Endothelial cell of umbilical vein (primary cell): Measurements from ENCODE around the gene TTC3. TPM values are rescaled to one million over a fixed set of nuclear protein-coding genes. Genes with fewer than 3 reads are reported as not detected.

ENCODE experiments used
- BruUV-seq: library from RNA; stranded (reverse); fragments of 400-500 nt; replicated peaks from 2 replicates; lab custom pipeline; 2021; lab: Mats Ljungman, UMichigan
- CTCF ChIA-PET: fragments of 300-600, 350-600 bp; sonication (Branson Sonifier 250); formaldehyde crosslinking; loops from one replicate; lab custom pipeline; 2021; ENCODE audit warnings: antibody characterized with exemption, inconsistent platforms; lab: Charles Lee
- POLR2A ChIA-PET: fragments of 300-600, 350-600 bp; sonication (Branson Sonifier 250); formaldehyde crosslinking; loops from one replicate; lab custom pipeline; 2021; ENCODE audit warnings: antibody characterized with exemption, inconsistent platforms; lab: Charles Lee
- DNase-seq: peaks from one replicate; pipeline ENCODE4 v3.0.0-alpha.2; 2011; ENCODE audit warnings: low read depth, low spot score
- FAIRE-seq: peaks from 2 replicates; lab custom pipeline; 2011; peaks lifted over from hg19 to GRCh38; lab: Jason Lieb, UNC
- H2AFZ ChIP-seq: 2 replicates; pipeline ENCODE4 v1.6.0; 2012; ENCODE audit warnings: low read depth, low read length, control low read depth, inconsistent platforms
- H3K27ac ChIP-seq: 2 replicates; pipeline ENCODE4 v1.5.1; 2011; ENCODE audit warnings: low read depth, mild to moderate bottlenecking, control low read depth, low read length, moderate library complexity; ENCODE audit not compliant: insufficient read depth
- H3K27me3 ChIP-seq, 2 experiments: 2 replicates each; pipeline versions ENCODE4 v1.6.0 to v1.6.1; 2011; ENCODE audit warnings: low read length in 2 of 2, mixed read lengths in 1 of 2; ENCODE audit not compliant: control insufficient read depth in 2 of 2, insufficient read depth in 2 of 2
- H3K36me3 ChIP-seq, 2 experiments: 2 replicates in 1 of 2; 3 replicates in 1 of 2; pipeline ENCODE4 v1.5.1; 2011; ENCODE audit warnings: low read length in 2 of 2, mild to moderate bottlenecking in 1 of 2, moderate library complexity in 1 of 2; ENCODE audit not compliant: control insufficient read depth in 2 of 2, insufficient read depth in 2 of 2; ENCODE audit errors: extremely low read depth in 1 of 2
- H3K4me1 ChIP-seq: 3 replicates; pipeline ENCODE4 v1.5.1; 2011; ENCODE audit warnings: mild to moderate bottlenecking, low read length; ENCODE audit not compliant: control insufficient read depth, insufficient read depth; ENCODE audit errors: extremely low read depth
- H3K4me2 ChIP-seq: 2 replicates; pipeline ENCODE4 v1.6.1; 2011; ENCODE audit warnings: low read length, control low read depth, mixed read lengths; ENCODE audit not compliant: insufficient read depth
- H3K4me3 ChIP-seq, 3 experiments: fragments of 200-600 bp in 1 of 3; sonication (generic), shearing (Covaris generic) in 1 of 3; replicated peaks in 1 of 3; 2 replicates each; pipeline ENCODE4 v1.5.1; 2011 to 2016; ENCODE audit warnings: control low read depth in 3 of 3, low read length in 3 of 3, mild to moderate bottlenecking in 2 of 3, inconsistent platforms in 1 of 3, low read depth in 1 of 3, moderate library complexity in 1 of 3; ENCODE audit not compliant: insufficient read depth in 1 of 3
- H3K79me2 ChIP-seq: 2 replicates; pipeline ENCODE4 v1.6.0; 2012; ENCODE audit warnings: low read length, inconsistent platforms; ENCODE audit not compliant: control insufficient read depth, insufficient read depth
- H3K9ac ChIP-seq: replicated peaks from 2 replicates; pipeline ENCODE3; 2011; ENCODE audit warnings: low read length, control low read depth; ENCODE audit not compliant: insufficient read depth; ENCODE audit errors: extremely low read depth
- H3K9me1 ChIP-seq: replicated peaks from 3 replicates; pipeline ENCODE4 v1.6.0; 2011; ENCODE audit warnings: mild to moderate bottlenecking, low read length; ENCODE audit not compliant: control insufficient read depth, insufficient read depth; ENCODE audit errors: extremely low read depth
- H3K9me3 ChIP-seq: replicated peaks from 2 replicates; pipeline ENCODE4 v1.5.1; 2012; ENCODE audit warnings: low read length, inconsistent platforms; ENCODE audit not compliant: control insufficient read depth, insufficient read depth
- H4K20me1 ChIP-seq: replicated peaks from 2 replicates; pipeline ENCODE3; 2011; ENCODE audit warnings: mild to moderate bottlenecking, low read length; ENCODE audit not compliant: control insufficient read depth, insufficient read depth; ENCODE audit errors: extremely low read depth
- EZH2 ChIP-seq: IDR thresholded peaks from 2 replicates; pipeline ENCODE4 v1.6.1; 2012; ENCODE audit warnings: borderline replicate concordance, low read depth, mild to moderate bottlenecking, moderate library complexity, low read length, inconsistent platforms; ENCODE audit not compliant: severe bottlenecking
- FOS ChIP-seq: IDR thresholded peaks from 2 replicates; pipeline ENCODE4 v1.6.1; 2011; ENCODE audit warnings: mild to moderate bottlenecking, low read length, moderate library complexity, borderline replicate concordance; ENCODE audit not compliant: insufficient read depth
- GATA2 ChIP-seq: IDR thresholded peaks from 2 replicates; pipeline ENCODE4 v1.7.0; 2011; ENCODE audit warnings: low read depth, mild to moderate bottlenecking, moderate library complexity, mixed read lengths, low read length; ENCODE audit not compliant: insufficient read length, insufficient read depth
- JUN ChIP-seq: IDR thresholded peaks from 2 replicates; pipeline ENCODE4 v1.6.1; 2011; ENCODE audit warnings: borderline replicate concordance, low read depth; ENCODE audit not compliant: insufficient read length, insufficient read depth
- MYC ChIP-seq: IDR thresholded peaks from one replicate; pipeline ENCODE4 v1.6.1; 2011; ENCODE audit warnings: mild to moderate bottlenecking, low read depth, low read length
- POLR2A ChIP-seq: IDR thresholded peaks from 2 replicates; pipeline ENCODE4 v1.6.1; 2012; ENCODE audit warnings: low read depth, mild to moderate bottlenecking, control low read depth, low read length
- POLR2AphosphoS5 ChIP-seq: IDR thresholded peaks from 2 replicates; pipeline ENCODE4 v1.6.1; 2012; ENCODE audit warnings: low read depth, mild to moderate bottlenecking, control low read depth, low read length, moderate library complexity; ENCODE audit not compliant: insufficient read depth
- dilution Hi-C: fragments of 300-500 bp; cut with MboI; formaldehyde crosslinking; loops from one replicate; pipeline ENCODE4 v1.15.0; 2019; ENCODE audit warnings: low sequenced_read_pairs; ENCODE audit not compliant: extremely low pct_ligation_motif_present
- intact Hi-C: fragments of 100-400 bp; cut with micrococcal nuclease; formaldehyde crosslinking; loops from one replicate; pipeline ENCODE4 v1.10.0; 2022
- polyA plus RNA-seq, 4 experiments: library from polyadenylated mRNA; depleted of rRNA in 3 of 4; stranded (reverse) in 3 of 4; unstranded in 1 of 4; fragments of >200 nt; gene quantifications; 2 replicates each; pipeline versions ENCODE4 v1.2.1 to v1.2.3, GENCODE V29; 2011 to 2012; ENCODE audit warnings: missing spikeins in 1 of 4
- total RNA-seq: library from RNA; stranded (reverse); gene quantifications from 2 replicates; pipeline ENCODE4 v1.2.3, GENCODE V29; 2021
- TF ChIP-seq, protein P1 (sequence below): IDR thresholded peaks from 2 replicates; pipeline ENCODE4 v1.6.1; 2011; ENCODE audit not compliant: insufficient read depth, insufficient read length
- TF ChIP-seq, protein P2 (sequence below), 2 donors: IDR thresholded peaks; 1 replicate in 1 of 2; 2 replicates in 1 of 2; pipeline ENCODE4 v1.5.1; 2011; ENCODE audit warnings: low read length in 2 of 2, mild to moderate bottlenecking in 2 of 2, moderate library complexity in 2 of 2, control low read depth in 1 of 2, inconsistent platforms in 1 of 2, low read depth in 1 of 2; ENCODE audit not compliant: insufficient read depth in 1 of 2; ENCODE audit errors: extremely low read depth in 1 of 2

Gene TTC3
- total and polyA plus RNA-seq, 2 donors (not counting 3 experiments of a cell fraction or from before 2014, with no cell fraction given), result 26.2 to 113 TPM

DNA sequence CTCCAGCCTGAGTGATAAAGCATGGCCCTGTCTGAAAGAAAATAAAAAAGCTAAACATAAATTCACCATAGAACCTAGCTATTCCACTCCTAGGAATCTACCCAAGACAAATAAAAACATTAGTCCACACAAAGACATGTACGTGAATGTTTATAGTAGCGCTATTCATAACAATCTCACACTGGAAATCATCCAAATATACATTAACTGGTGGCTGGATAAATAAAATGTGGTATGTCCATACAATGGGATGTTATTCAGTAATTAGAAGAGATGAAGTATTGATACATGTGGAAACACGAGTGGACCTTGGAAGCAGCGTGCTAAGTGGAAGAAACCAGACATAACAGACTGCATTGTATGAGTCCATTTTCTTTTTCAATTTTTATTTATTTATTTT lies 36.9 kb upstream of the TTC3 start:
- peaks cover 6% of the 10 kb centered on the region in 2 experiments for H3K27me3 ChIP-seq
- no peaks in the 10 kb centered on the region for H3K4me1 ChIP-seq
- TF ChIP-seq POLR2AphosphoS5 (no peak), MYC (no peak)
- H3K9me3 ChIP-seq, result no peaks in the 10 kb centered on the region
- intact Hi-C loops (no loop called here), dilution Hi-C loops (no loop called here)
- H3K36me3 ChIP-seq, result no peaks in the 10 kb centered on the region
- ChIA-PET CTCF (no interaction called here), POLR2A (no interaction called here)
- no peaks in the 10 kb centered on the region for H3K9me1 ChIP-seq
- no peak for DNase-seq
- BruUV-seq, result no TSS peak
- no peak overlapping the region for H3K27ac ChIP-seq
- no peak for FAIRE-seq
- H4K20me1 ChIP-seq, result no peaks in the 10 kb centered on the region
- H2AFZ ChIP-seq, result no peak overlapping the region
- H3K9ac ChIP-seq, result no peak overlapping the region
- H3K4me2 ChIP-seq, result no peak overlapping the region
- no peak overlapping the region for H3K4me3 ChIP-seq
- no peaks in the 10 kb centered on the region for H3K79me2 ChIP-seq

DNA sequence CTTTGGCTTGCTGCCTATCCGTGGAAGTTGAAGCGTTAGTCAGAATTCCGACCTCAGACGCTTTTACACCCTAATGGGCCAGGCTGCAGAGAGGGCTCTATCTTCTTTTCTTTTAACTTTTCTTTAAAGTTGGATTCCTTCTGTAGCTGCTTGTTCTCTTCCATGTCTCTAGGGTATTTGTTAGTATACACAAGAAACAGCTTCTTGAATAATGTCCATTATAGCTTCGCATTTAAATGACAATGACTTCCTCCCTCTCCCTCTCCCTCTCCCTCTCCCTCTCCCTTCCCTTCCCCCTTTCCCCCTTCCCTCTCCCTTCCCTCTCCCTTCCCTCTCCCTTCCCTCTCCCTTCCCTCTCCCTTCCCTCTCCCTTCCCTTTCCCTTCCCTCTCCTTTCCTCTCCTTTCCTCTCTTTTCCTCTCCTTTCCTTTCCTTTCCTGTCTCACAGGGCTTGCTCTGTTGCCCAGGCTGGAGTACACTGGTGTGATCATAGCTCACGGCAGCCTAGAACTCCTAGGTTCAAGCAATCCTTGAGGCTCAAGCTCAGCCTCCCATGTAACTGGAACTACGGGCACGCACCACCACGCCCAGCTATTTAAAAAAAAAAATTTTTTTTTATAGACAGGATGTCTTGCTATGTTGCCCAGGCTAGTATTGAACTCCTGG lies 33.5 kb upstream of the TTC3 start:
- Histone ChIP-seq H3K4me3 (no peak overlapping the region), H3K9me3 (no peaks in the 10 kb centered on the region), H2AFZ (no peak overlapping the region), H3K27me3 (peaks cover 6% of the 10 kb centered on the region in 2 experiments), H3K9ac (no peak overlapping the region), H3K27ac (no peak overlapping the region), H3K79me2 (no peaks in the 10 kb centered on the region), H3K9me1 (no peaks in the 10 kb centered on the region), H3K4me1 (no peaks in the 10 kb centered on the region), H3K36me3 (no peaks in the 10 kb centered on the region), H3K4me2 (no peak overlapping the region), H4K20me1 (no peaks in the 10 kb centered on the region)
- DNase-seq, result no peak
- CTCF ChIA-PET, result interaction anchor here (1.5 to 1.8 kb wide), 2 partner anchors 15 to 30 kb away, joined by 4 to 5 read pairs; no protein-coding TSS in a partner anchor
- dilution Hi-C loops (no loop called here), intact Hi-C loops (no loop called here)
- FAIRE-seq, result no peak
- POLR2A ChIA-PET, result no interaction called here
- TF ChIP-seq, protein P1, sequence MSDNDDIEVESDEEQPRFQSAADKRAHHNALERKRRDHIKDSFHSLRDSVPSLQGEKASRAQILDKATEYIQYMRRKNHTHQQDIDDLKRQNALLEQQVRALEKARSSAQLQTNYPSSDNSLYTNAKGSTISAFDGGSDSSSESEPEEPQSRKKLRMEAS, result no peak
- no peak for TF ChIP-seq POLR2A
- TF ChIP-seq MYC, result no peak
- no peak for TF ChIP-seq GATA2
- TF ChIP-seq POLR2AphosphoS5, result no peak
- TF ChIP-seq JUN, result no peak
- TF ChIP-seq, protein P2, sequence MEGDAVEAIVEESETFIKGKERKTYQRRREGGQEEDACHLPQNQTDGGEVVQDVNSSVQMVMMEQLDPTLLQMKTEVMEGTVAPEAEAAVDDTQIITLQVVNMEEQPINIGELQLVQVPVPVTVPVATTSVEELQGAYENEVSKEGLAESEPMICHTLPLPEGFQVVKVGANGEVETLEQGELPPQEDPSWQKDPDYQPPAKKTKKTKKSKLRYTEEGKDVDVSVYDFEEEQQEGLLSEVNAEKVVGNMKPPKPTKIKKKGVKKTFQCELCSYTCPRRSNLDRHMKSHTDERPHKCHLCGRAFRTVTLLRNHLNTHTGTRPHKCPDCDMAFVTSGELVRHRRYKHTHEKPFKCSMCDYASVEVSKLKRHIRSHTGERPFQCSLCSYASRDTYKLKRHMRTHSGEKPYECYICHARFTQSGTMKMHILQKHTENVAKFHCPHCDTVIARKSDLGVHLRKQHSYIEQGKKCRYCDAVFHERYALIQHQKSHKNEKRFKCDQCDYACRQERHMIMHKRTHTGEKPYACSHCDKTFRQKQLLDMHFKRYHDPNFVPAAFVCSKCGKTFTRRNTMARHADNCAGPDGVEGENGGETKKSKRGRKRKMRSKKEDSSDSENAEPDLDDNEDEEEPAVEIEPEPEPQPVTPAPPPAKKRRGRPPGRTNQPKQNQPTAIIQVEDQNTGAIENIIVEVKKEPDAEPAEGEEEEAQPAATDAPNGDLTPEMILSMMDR (IDR thresholded peaks at IDR 0.05; ENCODE audit: extremely low read depth in 1 of 2, insufficient read depth in 1 of 2, low read depth in 1 of 2, low read length in 2 of 2), result no peak
- TF ChIP-seq EZH2, result no peak
- no peak for TF ChIP-seq FOS
- BruUV-seq, result no TSS peak
